GM12864 (cell line): ENCODE measurements around the gene TMC8.
"Not testable (repeated sequence)": the region's sequence is repeated elsewhere in the genome, so short reads cannot be mapped to it uniquely, and the experiment has no call there.

ENCODE experiments used
- DNase-seq: peaks from one replicate; pipeline ENCODE4 v3.0.0-alpha.2; 2011; ENCODE audit warnings: low read depth
- H3K4me3 ChIP-seq: 2 replicates; pipeline ENCODE4 v1.5.1; 2011; ENCODE audit warnings: mild to moderate bottlenecking, low read depth, low read length, control low read depth
- CTCF ChIP-seq: IDR thresholded peaks from 2 replicates; pipeline ENCODE4 v1.5.1; 2011; ENCODE audit warnings: low read depth, mild to moderate bottlenecking, moderate library complexity, low read length, control low read depth, inconsistent platforms; ENCODE audit errors: missing control alignments

The TMC8 gene

GRCh38 chr17:78168242-78168902 is 37.8 kb downstream of the TMC8 start, which contains the start of gene SYNGR2:
SYNGR2 (plus strand) TSS chr17:78168581; CDS start chr17:78168617, 36 bp downstream.
- TF ChIP-seq CTCF: no peak
- no peak for DNase-seq
- H3K4me3 ChIP-seq: peak within 1 kb of the TSS; percentile 70

GRCh38 chr17:78168903-78169793 is 38.6 kb downstream of the TMC8 start:
- no peak for TF ChIP-seq CTCF
- peak overlapping the region; percentile 70 for H3K4me3 ChIP-seq
- no peak for DNase-seq

GRCh38 chr17:78170692-78171590 is 40.4 kb downstream of the TMC8 start:
- peak overlapping the region; percentile 70 for H3K4me3 ChIP-seq
- TF ChIP-seq CTCF: no peak
- no peak for DNase-seq

DNA sequence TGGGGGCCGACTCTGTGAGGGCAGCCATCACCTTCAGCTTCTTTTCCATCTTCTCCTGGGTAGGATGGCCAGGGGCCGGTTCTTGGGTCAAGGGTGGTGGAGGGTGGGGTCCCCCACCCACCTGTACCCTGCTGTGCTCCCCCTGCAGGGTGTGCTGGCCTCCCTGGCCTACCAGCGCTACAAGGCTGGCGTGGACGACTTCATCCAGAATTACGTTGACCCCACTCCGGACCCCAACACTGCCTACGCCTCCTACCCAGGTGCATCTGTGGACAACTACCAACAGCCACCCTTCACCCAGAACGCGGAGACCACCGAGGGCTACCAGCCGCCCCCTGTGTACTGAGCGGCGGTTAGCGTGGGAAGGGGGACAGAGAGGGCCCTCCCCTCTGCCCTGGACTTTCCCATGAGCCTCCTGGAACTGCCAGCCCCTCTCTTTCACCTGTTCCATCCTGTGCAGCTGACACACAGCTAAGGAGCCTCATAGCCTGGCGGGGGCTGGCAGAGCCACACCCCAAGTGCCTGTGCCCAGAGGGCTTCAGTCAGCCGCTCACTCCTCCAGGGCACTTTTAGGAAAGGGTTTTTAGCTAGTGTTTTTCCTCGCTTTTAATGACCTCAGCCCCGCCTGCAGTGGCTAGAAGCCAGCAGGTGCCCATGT is 41.1 kb downstream of the TMC8 start:
- peak overlapping the region; percentile 70 for H3K4me3 ChIP-seq
- not testable (repeated sequence) for DNase-seq

GRCh38 chr17:78172249-78173051 is 41.9 kb downstream of the TMC8 start:
- DNase-seq: no peak
- peak overlapping the region; percentile 70 for H3K4me3 ChIP-seq

More at GRCh38 chr17:78172249-78173051, 41.9 kb downstream of the TMC8 start:
- TF ChIP-seq CTCF: no peak
